ENCODE measurements around the gene GPR156.

GPR156 gene

GRCh38 chr3:120172070-120172469 is 113.0 kb downstream of the GPR156 start:
- no peak for TF ChIP-seq CTCF (IDR thresholded peaks at IDR 0.05)

- no peak for TF ChIP-seq CTCF (IDR thresholded peaks at IDR 0.05)
Observed at GRCh38 chr3:120171134-120171873, 113.7 kb downstream of the GPR156 start.

GRCh38 chr3:120170223-120170622 is 114.8 kb downstream of the GPR156 start:
- no peak for TF ChIP-seq CTCF (IDR thresholded peaks at IDR 0.05)

GRCh38 chr3:120169407-120169806 is 115.6 kb downstream of the GPR156 start:
- no peak for TF ChIP-seq CTCF (IDR thresholded peaks at IDR 0.05)

- no peak for TF ChIP-seq CTCF (IDR thresholded peaks at IDR 0.05)
Observed at GRCh38 chr3:120168611-120169010, 116.4 kb downstream of the GPR156 start.

- TF ChIP-seq CTCF (IDR thresholded peaks at IDR 0.05): no peak
Observed at GRCh38 chr3:120168038-120168437, 117.0 kb downstream of the GPR156 start.

- no peak for TF ChIP-seq CTCF (IDR thresholded peaks at IDR 0.05)
Observed at GRCh38 chr3:120167488-120167887, 117.5 kb downstream of the GPR156 start.

GRCh38 chr3:120163816-120164215 is 121.2 kb downstream of the GPR156 start:
- TF ChIP-seq CTCF (IDR thresholded peaks at IDR 0.05): no peak

All from LNCAP (cell line).